Stimulated activated CD4-positive, alpha-beta T cell treated with anti-CD3 and anti-CD28 coated beads, TNF-alpha, amount 100 ng/mL, for 24 hours (primary cell): ENCODE measurements around the gene CLRN3.

Source experiments
- DNase-seq, 3 experiments: peaks; one replicate each; pipeline ENCODE4 v3.0.0-alpha.2; 2020; ENCODE audit warnings: low read depth in 3 of 3

The CLRN3 gene

DNA sequence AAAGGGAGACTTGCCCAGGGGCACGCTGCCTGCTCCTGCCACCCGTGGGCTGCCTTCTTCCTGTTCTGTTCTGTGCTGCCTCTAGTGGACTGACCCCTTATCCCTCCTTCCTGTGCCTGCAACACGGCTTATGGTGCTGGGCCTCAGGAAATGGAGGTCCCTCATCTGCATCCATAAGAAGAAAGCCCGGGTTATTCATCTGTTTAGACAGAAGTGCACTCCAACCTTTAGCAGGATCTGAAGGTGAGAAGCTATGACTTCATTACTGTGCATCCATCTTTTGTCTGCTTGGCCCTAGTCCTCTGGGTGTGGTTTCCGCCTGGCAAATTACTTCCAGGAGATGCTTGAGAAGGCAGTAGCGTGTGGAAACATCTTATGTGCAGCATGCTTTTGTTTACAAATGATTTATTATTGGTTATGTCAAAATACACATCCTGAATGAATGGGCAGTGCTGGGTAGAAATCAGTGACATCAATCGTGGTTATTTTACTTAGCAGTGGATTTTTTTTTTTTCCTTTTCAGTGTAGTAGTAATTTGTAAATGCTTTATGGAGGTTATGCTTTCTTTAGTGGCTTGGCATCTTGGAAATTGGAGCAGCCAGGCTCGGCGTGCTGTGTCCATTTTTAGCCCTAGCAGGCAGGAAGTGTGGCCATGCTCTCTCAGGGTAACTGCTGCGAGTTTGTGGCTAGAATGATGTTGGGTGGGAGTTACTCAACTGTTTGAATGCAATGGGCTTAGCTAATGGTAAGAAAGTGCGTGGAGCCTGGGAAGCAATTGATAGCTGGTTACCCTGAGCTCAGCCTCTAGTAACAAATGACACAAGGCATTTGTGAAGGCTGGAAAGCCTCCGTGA lies 26.9 kb upstream of the CLRN3 start:
- no peak for DNase-seq

GRCh38 chr10:127918572-127918971 lies 25.8 kb upstream of the CLRN3 start:
- DNase-seq: no peak

DNA sequence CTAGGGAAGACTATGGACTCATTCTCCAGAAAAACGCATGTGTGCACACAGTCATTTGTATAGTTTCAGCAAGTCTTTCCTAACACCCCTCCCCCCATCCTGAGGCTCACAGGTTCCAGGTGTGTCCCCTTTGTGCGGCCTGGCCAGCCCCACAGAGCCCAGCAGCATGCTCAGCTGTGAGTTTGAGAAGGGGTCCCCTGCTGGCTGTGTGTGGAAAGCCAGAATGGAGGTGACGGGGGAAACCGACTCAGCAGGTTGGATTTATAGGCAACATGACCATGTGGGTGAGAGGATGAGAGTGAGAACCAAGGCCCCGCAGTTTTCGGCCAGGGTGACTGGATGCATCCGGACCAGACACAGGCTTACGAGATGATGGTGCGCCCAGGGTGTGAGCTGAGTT lies 24.1 kb upstream of the CLRN3 start:
- DNase-seq: no peak

DNA sequence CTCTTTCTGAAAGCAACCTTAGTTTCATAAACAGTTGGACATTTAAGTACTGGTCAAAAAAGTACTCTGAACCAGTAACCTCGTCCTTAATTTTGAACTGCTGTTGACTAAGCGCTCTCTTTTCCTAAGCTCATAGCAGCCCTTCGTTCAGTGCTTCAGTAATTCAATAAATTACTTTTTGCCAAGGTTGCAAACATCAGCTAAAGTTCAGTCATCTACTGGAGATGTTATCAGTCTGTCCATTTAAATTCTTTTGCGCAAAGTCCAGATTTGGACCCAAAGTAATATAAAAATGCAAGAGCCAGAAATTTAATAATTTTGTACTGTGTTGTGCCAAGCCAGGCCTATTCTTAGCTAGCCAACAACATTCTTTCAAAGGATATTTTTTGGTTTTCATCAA lies 22.6 kb upstream of the CLRN3 start:
- no peak for DNase-seq

GRCh38 chr10:127913368-127913759 lies 20.6 kb upstream of the CLRN3 start:
- no peak for DNase-seq

- no peak for DNase-seq
These were observed 20.0 kb upstream of the CLRN3 start for GRCh38 chr10:127912607-127913367.

- DNase-seq: no peak
These were observed 19.1 kb upstream of the CLRN3 start for GRCh38 chr10:127911867-127912257.

DNA sequence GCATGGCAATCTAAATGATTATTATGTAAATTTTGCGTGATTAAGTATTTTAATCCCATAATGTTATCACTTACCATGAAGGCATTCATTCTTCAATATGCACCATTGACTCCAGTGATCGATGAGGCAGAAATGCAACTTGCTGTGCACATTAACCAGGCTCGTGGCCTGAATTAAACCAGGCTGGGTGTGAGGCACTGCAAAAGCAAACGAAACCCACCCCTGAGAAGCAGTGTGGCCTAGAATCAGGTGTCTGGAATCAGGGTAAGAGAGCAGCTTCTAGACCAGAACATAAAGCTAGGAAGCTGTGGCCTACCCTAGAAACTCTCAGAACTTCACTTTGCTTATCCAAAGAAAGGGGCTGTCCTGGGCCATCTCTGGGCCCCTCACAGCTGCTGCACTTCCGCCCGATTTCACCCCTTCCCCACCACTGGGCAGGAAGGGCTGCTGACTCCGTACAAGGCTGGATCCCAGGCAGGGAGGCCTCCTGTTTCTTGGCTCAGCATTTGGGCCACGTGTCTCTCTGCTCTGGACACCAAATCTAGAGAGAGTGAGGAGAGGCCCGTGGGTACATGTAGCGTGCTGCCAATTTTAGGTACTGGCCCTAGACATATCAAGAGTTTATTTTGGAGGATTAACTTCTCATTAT lies 18.6 kb upstream of the CLRN3 start:
- no peak for DNase-seq

GRCh38 chr10:127910464-127910770 lies 17.7 kb upstream of the CLRN3 start:
- no peak for DNase-seq

DNA sequence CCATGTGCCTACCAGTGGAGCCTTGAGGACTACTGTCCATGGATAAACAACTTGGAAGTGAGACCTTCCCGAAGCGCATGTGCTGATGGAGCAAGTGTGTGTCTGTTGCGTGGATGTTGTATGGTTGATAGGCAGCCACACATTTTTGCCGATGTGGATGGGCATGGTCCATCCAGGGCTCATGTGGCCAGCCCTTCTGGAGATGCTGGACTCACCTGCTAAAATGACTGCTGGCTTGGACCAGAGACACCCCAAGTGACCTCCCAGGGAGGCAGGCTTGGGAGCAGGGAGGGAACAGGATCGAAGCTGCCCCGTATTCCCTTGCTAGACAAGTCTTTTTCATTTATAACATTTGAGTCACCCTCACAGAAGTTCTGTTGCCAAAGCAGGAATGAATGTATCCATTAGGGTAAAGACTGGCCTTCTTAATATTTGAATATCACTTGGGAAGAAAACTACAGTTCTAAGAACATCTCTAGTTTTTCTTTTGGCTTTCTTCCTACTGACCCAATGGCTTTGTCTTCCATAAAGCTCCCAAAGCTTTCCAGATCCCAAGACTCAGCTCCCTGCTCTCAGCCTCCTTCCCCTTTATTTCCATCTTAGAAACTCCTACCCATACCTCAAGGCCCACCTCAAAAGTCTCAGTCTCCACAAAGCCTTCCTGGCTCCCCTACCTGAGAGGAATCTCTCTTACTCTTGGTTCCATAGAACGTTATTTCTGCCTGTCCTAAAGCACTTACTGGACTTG lies 17.1 kb upstream of the CLRN3 start:
- DNase-seq: no peak

- no peak for DNase-seq
These were observed 16.2 kb upstream of the CLRN3 start for GRCh38 chr10:127908959-127909267.

DNA sequence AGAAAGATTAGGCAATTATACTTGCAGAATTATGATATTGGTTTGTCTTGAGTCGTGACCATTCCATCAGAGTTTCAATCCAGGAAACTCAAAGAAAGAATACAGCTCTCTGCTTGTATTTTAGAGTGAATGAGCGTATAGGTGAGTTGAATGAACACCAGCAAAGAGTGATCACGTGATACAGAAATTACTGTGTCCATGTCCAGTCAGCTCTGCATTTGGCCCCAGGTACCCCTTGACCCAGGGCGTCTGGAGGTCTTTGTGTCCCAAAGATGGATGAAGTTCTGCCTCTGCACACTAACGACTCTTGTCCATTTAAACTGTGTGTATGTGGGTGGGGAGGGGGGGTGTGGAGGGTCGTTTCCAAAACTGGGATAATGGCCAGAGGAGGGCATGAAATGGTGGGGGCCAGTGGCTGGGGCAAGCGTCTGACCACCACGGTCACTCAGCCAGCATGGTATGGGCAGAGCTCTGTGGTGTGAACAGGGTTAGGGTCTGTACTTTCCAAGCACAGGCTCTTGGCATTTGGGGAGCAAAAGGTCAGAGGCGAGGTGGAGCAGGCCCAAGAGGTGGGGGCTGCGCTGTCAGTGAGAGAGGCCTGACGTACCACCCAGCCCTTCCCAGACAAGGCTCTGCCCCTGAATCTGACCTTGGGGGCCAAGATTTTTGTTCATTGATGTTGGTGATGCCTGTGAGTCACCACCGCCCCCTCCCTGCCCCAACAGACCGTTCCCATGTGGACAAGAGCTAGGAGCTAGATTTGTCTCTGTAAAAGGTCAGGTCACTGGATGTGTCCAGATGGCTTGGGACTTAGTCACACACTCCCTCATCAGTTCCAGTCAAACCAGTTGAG lies 15.6 kb upstream of the CLRN3 start:
- DNase-seq: no peak

GRCh38 chr10:127907411-127908105 lies 14.8 kb upstream of the CLRN3 start:
- peak in 1 of 3 experiments; percentile 8 for DNase-seq

GRCh38 chr10:127906548-127907377 lies 14.0 kb upstream of the CLRN3 start, which contains the start of gene PTPRE:
TSS of gene PTPRE (plus strand) at chr10:127907103. CDS start at chr10:128040882, 133,779 bp downstream.
- peak; percentile 39 to 73 (median 59) for DNase-seq

- DNase-seq: no peak
These were observed 13.1 kb upstream of the CLRN3 start for GRCh38 chr10:127905848-127906261.

DNA sequence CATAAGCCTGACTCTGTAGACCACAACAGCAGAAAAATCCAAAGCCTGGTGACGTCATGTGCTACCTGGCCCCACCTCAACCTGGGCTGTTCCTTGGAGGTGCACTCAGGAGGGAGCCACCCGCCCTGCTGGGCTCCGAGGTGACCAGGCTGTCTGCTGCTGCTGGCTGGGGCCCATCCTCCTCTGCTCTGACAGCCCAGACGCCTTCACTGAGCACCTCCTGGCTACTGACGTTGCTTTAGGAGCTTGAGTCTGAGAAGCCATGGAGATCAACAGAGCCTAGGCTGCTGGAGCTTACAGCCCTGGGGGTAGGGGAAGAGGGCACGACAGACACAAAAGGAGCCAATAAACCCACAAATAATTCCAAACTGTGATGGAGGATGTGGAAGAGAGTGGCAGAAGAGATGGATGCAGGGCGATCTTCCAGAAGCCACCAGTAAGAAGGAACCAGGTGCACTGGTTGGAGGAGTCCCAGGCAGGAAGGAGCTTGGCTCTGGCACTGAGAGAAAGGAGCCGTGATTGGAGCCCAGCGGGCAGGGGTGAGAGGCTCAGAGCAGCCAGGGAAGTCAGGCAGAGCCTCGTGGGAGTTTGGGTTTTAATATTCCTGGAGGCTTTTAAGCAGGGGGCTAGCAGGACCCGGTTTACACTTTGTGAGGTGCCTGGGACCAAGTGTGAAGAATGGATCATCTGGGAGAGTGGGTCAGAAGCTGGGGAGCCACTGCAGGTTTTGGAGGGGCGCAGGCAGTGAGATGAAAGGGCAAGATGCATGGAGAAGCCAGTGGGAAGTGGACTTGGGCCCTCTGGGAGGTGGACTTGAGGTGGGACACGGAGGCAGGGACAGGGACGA lies 12.5 kb upstream of the CLRN3 start:
- no peak for DNase-seq

GRCh38 chr10:127904311-127905000 lies 11.7 kb upstream of the CLRN3 start:
- DNase-seq: no peak

- DNase-seq: no peak
These were observed 11.0 kb upstream of the CLRN3 start for GRCh38 chr10:127903789-127904188.
